GM21825 (cell line): ENCODE results near the gene TUBE1.
A peak's percentile ranks its signal among the peaks of the same experiment; 100 is the strongest.

Experiments used
- ATAC-seq: cut with Tn5 transposase; IDR thresholded peaks from one replicate; pipeline ENCODE4 v1.9.1; 2021; ENCODE audit warnings: mild to moderate bottlenecking, moderate library complexity; ENCODE audit not compliant: unreplicated experiment

Gene TUBE1

DNA sequence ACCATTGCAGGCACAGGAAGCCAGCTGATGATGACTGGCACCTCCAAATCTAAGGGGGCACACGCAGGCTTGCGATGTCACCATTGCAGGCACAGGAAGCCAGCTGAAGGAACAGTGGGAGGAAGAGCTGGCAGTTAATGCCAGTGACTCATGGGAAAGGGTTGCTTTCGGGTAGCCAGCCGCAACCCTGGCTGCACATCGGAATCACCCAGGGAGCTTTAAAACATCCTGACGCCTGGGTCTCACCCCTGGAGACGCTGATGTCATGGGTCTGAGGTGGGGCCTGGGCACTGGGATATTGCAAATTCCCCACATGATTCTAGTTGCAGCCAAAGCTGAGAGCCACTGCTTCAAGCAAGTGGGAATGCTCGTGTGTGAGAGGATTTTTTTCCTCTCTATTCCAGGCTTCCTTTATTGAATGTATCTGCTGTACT is 49.5 kb downstream of the TUBE1 start:
- ATAC-seq: no peak

DNA sequence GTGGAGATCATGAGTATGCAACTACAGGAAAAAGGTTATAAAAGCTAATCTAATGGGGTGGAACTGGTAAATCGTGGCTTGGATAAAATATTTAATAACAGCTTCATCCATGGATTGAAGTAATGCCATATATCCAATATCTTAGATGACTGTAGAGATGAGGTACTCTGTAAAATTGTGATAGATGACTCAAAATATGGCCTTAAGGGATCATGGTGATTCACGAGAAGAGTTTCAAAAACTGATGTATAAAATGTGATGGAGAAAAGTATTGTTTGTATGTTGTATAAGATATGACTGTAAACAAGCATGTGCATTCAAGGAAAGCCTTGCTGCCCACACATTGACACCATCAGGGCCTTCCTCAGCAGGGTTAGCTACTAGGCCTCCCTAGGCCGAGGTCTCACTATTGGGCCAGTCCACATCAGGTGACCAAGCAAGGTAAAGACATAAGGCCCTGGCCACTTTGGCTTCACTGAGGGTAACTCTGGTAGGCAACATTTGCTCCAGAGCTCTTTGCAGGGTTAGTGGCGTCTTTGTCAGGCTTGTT is 51.1 kb downstream of the TUBE1 start:
- ATAC-seq: no peak

GRCh38 chr6:112034616-112034995 is 52.7 kb downstream of the TUBE1 start:
- ATAC-seq: no peak

- ATAC-seq: no peak
Observed at GRCh38 chr6:112033791-112034615, 53.3 kb downstream of the TUBE1 start.

DNA sequence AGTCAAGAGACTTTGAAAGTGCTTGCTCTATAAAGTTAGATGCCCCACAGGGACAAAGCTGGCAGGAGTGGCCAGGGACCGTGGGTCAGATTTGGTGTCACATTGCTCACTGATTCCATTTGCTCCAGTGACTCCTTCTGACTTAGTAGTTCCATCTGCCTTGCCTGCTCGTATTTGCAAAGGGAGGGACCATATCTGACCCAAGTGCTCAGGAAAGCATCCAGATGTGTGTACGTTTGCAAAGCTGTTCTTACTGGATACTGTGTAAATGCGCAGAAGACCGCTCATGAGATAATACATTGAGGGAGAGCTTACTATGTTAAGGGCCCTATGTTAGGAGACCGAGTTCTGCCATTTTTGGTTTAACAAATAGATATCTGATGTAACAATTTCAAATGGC is 54.6 kb downstream of the TUBE1 start:
- ATAC-seq: no peak

GRCh38 chr6:112031960-112032359 is 55.3 kb downstream of the TUBE1 start:
- ATAC-seq: no peak

GRCh38 chr6:112030961-112031660 is 56.2 kb downstream of the TUBE1 start:
- ATAC-seq: no peak

DNA sequence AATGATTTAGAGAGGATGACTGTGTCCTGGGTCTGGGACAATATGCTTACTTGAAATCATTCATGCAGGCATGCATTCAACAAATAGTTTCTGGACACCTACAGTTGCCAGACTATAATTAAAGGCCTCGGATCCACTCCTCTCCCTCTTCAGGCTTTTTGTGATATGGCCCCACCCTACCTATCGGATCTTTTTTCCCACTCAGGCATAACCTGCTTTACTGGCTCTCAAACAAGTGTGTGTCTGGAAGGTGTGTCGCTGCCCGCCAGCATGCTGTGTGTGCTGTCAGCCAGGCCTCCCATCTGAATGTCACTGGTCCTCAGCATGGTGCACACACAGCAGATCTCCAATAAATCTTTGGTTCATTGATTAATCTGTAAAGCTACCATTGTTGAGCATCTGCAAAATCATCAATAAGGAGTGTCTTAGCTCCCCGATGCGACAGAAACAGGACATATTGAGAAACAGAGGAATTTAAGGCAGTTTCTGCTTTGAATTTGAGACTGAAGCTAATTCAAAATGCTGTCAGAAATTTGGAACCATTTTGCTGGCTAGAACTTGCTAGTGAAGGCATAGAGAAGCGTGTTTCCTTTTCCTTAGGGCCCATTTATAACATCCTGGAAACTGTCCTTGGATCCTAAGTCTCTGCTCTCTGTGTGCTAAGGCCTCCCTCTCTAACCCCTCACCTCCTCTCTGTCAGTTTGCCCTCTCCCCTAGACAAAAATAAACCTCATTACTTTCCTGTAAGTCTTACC is 56.9 kb downstream of the TUBE1 start:
- no peak for ATAC-seq

GRCh38 chr6:112029045-112029822 is 58.0 kb downstream of the TUBE1 start:
- ATAC-seq: peak; percentile 57

GRCh38 chr6:112027942-112028674 is 59.2 kb downstream of the TUBE1 start:
- no peak for ATAC-seq

- no peak for ATAC-seq
Observed at GRCh38 chr6:112026933-112027332, 60.3 kb downstream of the TUBE1 start.

GRCh38 chr6:112024464-112024863 is 62.8 kb downstream of the TUBE1 start:
- ATAC-seq: no peak

DNA sequence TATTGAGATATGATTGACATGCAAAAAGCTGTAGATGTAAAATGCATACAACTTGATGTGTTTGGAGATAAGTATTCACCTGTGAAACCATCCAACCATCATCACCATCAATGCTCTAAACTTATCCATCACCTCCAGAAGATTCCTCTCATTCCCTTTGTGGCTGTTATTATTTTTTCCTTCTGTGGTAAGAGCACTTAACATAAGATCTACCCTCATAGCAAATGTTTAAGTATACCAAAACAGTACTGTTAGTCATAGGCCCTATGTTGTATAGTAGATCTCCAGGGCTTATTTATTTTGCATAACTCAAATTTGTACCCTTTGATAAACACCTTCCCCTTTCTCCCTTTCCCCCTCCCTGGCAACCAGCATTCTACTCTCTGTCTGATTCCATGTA is 64.5 kb downstream of the TUBE1 start:
- no peak for ATAC-seq

DNA sequence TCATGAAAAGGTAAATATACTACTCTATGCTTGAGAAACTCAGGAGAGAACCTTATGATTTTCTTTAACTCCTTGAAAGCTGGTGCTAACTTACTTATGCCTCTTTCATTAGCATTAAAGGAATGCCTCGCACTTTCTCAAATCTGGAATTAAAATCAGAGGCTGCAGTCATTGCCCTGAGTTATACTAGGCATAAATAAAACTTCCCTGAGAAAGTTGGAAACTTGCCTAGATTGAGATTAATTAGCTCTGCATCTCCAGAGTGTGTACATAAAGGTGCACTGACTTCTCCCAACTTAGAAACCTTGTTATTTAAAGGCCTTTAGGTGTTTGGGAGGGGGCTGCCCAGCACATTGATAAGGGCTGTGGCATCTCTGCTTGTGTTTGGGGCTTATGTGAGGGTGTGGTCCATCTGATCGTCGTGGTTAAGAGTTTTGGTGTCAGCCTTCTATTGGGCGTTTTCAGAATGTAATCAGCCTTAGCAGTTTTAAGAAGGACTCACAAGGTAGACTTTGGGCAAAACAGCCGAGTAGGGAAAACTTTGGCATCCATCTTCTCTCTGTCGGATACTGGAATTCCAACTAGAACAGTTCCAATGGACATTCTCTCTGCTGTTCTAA is 65.5 kb downstream of the TUBE1 start:
- no peak for ATAC-seq
